HEK293 (cell line): ENCODE measurements around the gene PLXNA2.

ENCODE experiments used
- KLF16 ChIP-seq: fragments of 450-650 bp; formaldehyde crosslinking; IDR thresholded peaks from 2 replicates; pipeline ENCODE4 v1.5.1; 2017; ENCODE audit warnings: missing biosample characterization, missing genetic modification characterization
- MYNN ChIP-seq: fragments of 450-650 bp; formaldehyde crosslinking; IDR thresholded peaks from 2 replicates; pipeline ENCODE4 v1.5.1; 2016; ENCODE audit warnings: missing biosample characterization, missing genetic modification characterization, borderline replicate concordance
- YY1 ChIP-seq: fragments of 450-650 bp; formaldehyde crosslinking; IDR thresholded peaks from 2 replicates; pipeline ENCODE4 v1.5.1; 2018; ENCODE audit warnings: missing biosample characterization, missing genetic modification characterization
- ZBTB17 ChIP-seq: fragments of 450-650 bp; formaldehyde crosslinking; IDR thresholded peaks from 2 replicates; pipeline ENCODE4 v1.5.1; 2016; ENCODE audit warnings: missing biosample characterization, missing genetic modification characterization
- ZBTB7A ChIP-seq: fragments of 450-650 bp; formaldehyde crosslinking; IDR thresholded peaks from 2 replicates; pipeline ENCODE4 v1.5.1; 2016; ENCODE audit warnings: low read depth, missing biosample characterization, missing genetic modification characterization
- ZFP37 ChIP-seq: fragments of 450-650 bp; formaldehyde crosslinking; IDR thresholded peaks from 2 replicates; pipeline ENCODE4 v1.5.1; 2016; ENCODE audit warnings: missing biosample characterization, missing genetic modification characterization
- ZNF423 ChIP-seq: fragments of 450-650 bp; formaldehyde crosslinking; IDR thresholded peaks from 2 replicates; pipeline ENCODE4 v1.5.1; 2016; ENCODE audit warnings: missing biosample characterization, missing genetic modification characterization
- ZNF426 ChIP-seq: fragments of 450-650 bp; formaldehyde crosslinking; IDR thresholded peaks from 2 replicates; pipeline ENCODE4 v1.5.1; 2017; ENCODE audit warnings: missing biosample characterization, missing genetic modification characterization, mild to moderate bottlenecking, inconsistent platforms, moderate library complexity
- ZNF513 ChIP-seq: fragments of 450-650 bp; IDR thresholded peaks from 2 replicates; pipeline ENCODE4 v1.5.1; 2018; ENCODE audit warnings: missing biosample characterization, missing genetic modification characterization
- ZNF660 ChIP-seq: fragments of 450-650 bp; IDR thresholded peaks from 2 replicates; pipeline ENCODE4 v1.5.1; 2018; ENCODE audit warnings: missing biosample characterization, mild to moderate bottlenecking, missing genetic modification characterization
- ZNF707 ChIP-seq: fragments of 450-650 bp; formaldehyde crosslinking; IDR thresholded peaks from 2 replicates; pipeline ENCODE4 v1.5.1; 2016; ENCODE audit warnings: missing biosample characterization, missing genetic modification characterization
- ZNF830 ChIP-seq: fragments of 450-650 bp; IDR thresholded peaks from 2 replicates; pipeline ENCODE4 v1.5.0; 2018; ENCODE audit warnings: missing biosample characterization, missing genetic modification characterization, low read depth, mild to moderate bottlenecking, moderate library complexity
- TF ChIP-seq, protein P1 (sequence below): fragments of 450-650 bp; formaldehyde crosslinking; IDR thresholded peaks from 2 replicates; pipeline ENCODE4 v1.5.1; 2016; ENCODE audit warnings: missing biosample characterization, missing genetic modification characterization

DNA sequence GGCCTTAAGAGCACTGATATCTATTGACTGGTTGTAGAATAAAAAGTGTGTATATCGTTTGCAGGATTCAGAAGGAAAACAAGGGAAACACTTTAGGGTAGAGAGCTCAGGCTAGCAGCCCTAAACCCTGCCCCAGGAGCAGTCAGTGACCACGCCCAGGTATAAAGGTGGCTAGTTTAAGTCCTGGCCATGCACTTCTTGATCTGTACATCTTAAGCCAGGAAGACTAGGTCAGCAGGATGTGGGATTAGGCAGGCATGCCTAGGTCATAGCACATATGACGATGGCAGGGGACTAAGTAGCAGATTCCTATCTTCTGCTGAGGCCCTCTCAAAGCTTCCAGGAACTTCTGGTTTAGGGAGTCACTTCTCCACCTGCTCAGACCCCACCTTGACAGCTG lies 175.3 kb downstream of the PLXNA2 start:
- no peak for TF ChIP-seq ZNF426
- no peak for TF ChIP-seq KLF16 (tag by site-specific recombination)
- TF ChIP-seq MYNN (tag by site-specific recombination): no peak
- no peak for TF ChIP-seq ZNF423 (tag by site-specific recombination)
- TF ChIP-seq ZNF707 (tag by site-specific recombination): no peak
- TF ChIP-seq YY1 (tag by site-specific recombination): no peak
- TF ChIP-seq ZBTB17 (tag by site-specific recombination): no peak
- TF ChIP-seq ZNF830 (tag by site-specific recombination): no peak
- TF ChIP-seq, protein P1, sequence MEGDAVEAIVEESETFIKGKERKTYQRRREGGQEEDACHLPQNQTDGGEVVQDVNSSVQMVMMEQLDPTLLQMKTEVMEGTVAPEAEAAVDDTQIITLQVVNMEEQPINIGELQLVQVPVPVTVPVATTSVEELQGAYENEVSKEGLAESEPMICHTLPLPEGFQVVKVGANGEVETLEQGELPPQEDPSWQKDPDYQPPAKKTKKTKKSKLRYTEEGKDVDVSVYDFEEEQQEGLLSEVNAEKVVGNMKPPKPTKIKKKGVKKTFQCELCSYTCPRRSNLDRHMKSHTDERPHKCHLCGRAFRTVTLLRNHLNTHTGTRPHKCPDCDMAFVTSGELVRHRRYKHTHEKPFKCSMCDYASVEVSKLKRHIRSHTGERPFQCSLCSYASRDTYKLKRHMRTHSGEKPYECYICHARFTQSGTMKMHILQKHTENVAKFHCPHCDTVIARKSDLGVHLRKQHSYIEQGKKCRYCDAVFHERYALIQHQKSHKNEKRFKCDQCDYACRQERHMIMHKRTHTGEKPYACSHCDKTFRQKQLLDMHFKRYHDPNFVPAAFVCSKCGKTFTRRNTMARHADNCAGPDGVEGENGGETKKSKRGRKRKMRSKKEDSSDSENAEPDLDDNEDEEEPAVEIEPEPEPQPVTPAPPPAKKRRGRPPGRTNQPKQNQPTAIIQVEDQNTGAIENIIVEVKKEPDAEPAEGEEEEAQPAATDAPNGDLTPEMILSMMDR (tag by site-specific recombination): no peak
- no peak for TF ChIP-seq ZNF513 (tag by site-specific recombination)
- no peak for TF ChIP-seq ZNF660
- TF ChIP-seq ZBTB7A (tag by site-specific recombination): no peak
- no peak for TF ChIP-seq ZFP37 (tag by site-specific recombination)
